Liver (tissue), 2 donors: ENCODE data around the gene TECPR1.

Source experiments
- CTCF ChIP-seq: fragments of 150-350 bp; IDR thresholded peaks from 2 replicates; pipeline ENCODE4 v1.5.1; 2017; ENCODE audit warnings: improper control_type of control experiment, low read depth, low read length; ENCODE audit not compliant: missing input control
- FOXA1 ChIP-seq: IDR thresholded peaks from 2 replicates; pipeline ENCODE4 v1.6.1; 2016; ENCODE audit warnings: antibody characterized with exemption
- MAX ChIP-seq: IDR thresholded peaks from 2 replicates; pipeline ENCODE4 v1.6.1; 2016; ENCODE audit warnings: antibody characterized with exemption
- REST ChIP-seq: IDR thresholded peaks from 2 replicates; pipeline ENCODE4 v1.6.1; 2016; ENCODE audit warnings: antibody characterized with exemption, mild to moderate bottlenecking
- ZBTB33 ChIP-seq: IDR thresholded peaks from 2 replicates; pipeline ENCODE4 v1.6.1; 2016; ENCODE audit warnings: antibody characterized with exemption
- donor health status: healthy.

- TF ChIP-seq CTCF: no peak
- no peak for TF ChIP-seq ZBTB33
- TF ChIP-seq FOXA1: no peak
- no peak for TF ChIP-seq MAX
- TF ChIP-seq REST: no peak
These were observed 45.7 kb upstream of the TECPR1 start for GRCh38 chr7:98297626-98298286.
